HG02870 (cell line): Measurements from ENCODE around the gene FBXW10B.
"Not testable (repeated sequence)": the region's sequence is repeated elsewhere in the genome, so short reads cannot be mapped to it uniquely, and the experiment has no call there.

ENCODE experiments used
- ATAC-seq: cut with Tn5 transposase; IDR thresholded peaks from one replicate; pipeline ENCODE4 v1.9.1; 2021; ENCODE audit warnings: mild to moderate bottlenecking, moderate library complexity; ENCODE audit not compliant: unreplicated experiment

Gene FBXW10B, protein sequence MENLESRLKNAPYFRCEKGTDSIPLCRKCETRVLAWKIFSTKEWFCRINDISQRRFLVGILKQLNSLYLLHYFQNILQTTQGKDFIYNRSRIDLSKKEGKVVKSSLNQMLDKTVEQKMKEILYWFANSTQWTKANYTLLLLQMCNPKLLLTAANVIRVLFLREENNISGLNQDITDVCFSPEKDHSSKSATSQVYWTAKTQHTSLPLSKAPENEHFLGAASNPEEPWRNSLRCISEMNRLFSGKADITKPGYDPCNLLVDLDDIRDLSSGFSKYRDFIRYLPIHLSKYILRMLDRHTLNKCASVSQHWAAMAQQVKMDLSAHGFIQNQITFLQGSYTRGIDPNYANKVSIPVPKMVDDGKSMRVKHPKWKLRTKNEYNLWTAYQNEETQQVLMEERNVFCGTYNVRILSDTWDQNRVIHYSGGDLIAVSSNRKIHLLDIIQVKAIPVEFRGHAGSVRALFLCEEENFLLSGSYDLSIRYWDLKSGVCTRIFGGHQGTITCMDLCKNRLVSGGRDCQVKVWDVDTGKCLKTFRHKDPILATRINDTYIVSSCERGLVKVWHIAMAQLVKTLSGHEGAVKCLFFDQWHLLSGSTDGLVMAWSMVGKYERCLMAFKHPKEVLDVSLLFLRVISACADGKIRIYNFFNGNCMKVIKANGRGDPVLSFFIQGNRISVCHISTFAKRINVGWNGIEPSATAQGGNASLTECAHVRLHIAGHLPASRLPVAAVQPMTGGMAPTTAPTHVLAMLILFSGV

GRCh38 chr17:15619331-15620058 is at the start of gene FBXW10B:
Gene FBXW10B (minus strand): TSS chr17:15619704. CDS start chr17:15619512, 192 bp downstream.
- not testable (repeated sequence) for ATAC-seq

GRCh38 chr17:15663691-15664090 is 44.2 kb upstream of the FBXW10B start:
- ATAC-seq = no peak

- ATAC-seq = no peak
Observed at GRCh38 chr17:15663176-15663575, 43.7 kb upstream of the FBXW10B start.

DNA sequence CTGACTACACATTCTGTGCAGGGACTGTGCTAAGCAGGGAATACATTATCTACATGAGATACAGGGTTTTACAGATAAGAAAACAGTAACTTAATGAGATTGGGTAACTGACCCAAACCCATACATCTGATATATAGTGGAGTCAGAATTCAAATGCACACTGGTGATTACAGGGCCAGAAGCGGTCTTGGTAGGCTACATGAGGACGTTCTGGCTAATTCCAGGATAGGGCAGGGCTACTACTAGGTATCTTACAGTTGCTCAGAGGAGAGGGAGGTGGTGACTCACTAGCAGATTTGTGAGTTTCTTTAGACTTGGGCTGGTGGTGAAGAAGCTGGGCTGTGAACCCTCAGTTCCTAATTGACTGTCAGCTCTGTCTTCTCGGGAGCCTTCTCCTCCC is 43.2 kb upstream of the FBXW10B start:
- no peak for ATAC-seq

GRCh38 chr17:15660077-15660476 is 40.6 kb upstream of the FBXW10B start:
- ATAC-seq = no peak

DNA sequence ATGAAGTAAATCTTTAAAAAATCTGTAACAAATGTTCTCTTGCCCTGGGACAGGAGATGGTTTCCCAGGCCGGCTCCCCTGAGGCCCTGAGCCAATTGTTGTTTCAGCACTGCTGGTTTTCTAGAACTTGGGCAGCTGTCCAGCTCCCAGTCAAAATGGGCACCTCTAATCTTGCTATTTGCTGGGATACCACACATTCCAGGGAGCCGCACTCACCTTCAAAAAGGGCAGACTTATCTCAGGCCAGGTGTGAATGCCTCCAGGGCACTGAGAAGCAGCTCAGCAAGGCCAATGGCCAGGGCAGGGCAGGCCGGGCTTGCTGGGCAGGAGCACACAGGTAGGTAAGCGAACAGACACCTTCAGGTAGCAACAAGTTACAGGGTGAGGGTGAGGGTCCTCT is 40.2 kb upstream of the FBXW10B start:
- ATAC-seq = no peak

GRCh38 chr17:15659236-15659635 is 39.7 kb upstream of the FBXW10B start:
- ATAC-seq = no peak

GRCh38 chr17:15658296-15658695 is 38.8 kb upstream of the FBXW10B start:
- no peak for ATAC-seq

- ATAC-seq = no peak
Observed at GRCh38 chr17:15657868-15658267, 38.4 kb upstream of the FBXW10B start.

DNA sequence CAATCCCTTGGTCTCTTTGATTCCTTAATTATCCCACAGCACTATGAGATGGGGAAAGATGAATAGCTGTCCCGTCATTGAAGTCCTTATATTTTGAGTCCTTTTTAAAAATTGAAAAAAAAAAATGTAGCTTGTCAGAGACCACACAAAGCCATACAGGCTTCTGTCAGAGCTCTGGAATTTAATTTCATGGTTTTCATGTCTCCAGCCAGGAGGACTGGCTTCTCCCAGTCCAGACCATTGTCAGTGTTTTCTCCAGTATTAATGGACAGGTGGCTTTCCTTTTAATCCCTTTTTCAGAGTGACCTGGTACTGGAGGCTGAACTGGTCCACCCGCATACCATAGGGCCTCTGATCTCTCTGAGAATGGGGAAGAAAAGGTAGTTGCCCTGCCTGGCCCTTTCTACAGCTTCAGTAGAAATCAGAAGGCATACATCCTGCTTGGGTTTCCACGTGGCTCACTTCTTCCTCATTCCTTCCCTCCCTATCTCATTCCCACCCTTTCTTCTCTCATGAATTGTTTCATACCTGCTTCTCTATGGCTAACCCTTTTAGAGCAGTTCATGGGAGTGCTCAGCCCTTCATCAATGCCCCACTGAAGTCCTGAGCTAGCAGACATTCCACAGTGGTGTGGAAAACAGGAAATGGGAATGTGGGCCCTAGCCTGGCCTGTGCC is 35.5 kb upstream of the FBXW10B start:
- no peak for ATAC-seq

DNA sequence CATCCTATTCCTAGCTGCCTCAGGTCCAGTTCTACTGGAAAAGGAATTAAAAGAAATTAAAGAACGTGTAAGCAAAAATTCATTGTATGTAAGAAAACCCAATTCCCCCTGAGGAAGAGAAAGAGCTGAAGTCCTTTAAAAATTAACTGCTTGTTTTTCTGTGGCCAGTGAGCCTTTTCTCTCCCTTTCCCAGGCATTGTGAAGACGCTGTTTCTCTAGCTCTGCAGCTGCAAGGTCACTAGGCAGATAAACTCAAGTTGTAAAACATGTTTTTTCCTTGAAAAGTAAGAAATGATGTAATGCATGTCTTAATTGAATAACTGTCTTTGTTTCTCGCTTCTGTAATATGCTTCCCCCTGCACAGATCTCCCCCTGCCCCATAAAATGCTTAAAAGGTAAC is 34.9 kb upstream of the FBXW10B start:
- ATAC-seq = not testable (repeated sequence)

GRCh38 chr17:15652960-15653359 is 33.5 kb upstream of the FBXW10B start:
- ATAC-seq = no peak

DNA sequence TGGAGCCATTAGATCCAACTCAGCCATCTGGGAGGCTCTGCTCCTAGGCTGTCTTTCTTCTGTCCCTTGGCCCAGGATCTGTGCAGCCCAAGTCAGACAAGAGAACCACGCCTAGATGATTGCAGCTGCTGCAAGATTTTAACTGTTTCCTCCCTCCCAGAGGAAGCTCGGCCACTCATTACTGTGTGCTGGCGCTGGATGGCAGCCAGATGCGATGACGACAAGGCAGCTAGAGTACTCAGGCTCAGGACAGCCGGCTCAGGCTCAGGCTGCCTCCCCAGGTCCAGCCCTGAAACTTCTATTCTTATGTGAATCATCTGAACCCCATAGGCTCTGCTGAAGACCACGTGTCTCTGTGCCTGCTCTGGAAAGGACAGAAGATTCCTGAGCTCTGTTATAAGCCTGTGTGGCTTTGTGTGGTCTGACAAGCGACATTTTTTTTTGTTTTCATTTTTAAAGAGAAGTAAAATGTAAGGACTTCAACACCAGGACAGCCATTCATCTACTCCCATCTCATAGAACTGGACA is 32.1 kb upstream of the FBXW10B start:
- ATAC-seq = no peak

- no peak for ATAC-seq
Observed at GRCh38 chr17:15650741-15651582, 31.5 kb upstream of the FBXW10B start.

GRCh38 chr17:15649861-15650421 is 30.4 kb upstream of the FBXW10B start:
- no peak for ATAC-seq

- ATAC-seq = no peak
Observed at GRCh38 chr17:15648386-15648785, 28.9 kb upstream of the FBXW10B start.

- not testable (repeated sequence) for ATAC-seq
Observed at GRCh38 chr17:15645942-15646312, 26.4 kb upstream of the FBXW10B start.

DNA sequence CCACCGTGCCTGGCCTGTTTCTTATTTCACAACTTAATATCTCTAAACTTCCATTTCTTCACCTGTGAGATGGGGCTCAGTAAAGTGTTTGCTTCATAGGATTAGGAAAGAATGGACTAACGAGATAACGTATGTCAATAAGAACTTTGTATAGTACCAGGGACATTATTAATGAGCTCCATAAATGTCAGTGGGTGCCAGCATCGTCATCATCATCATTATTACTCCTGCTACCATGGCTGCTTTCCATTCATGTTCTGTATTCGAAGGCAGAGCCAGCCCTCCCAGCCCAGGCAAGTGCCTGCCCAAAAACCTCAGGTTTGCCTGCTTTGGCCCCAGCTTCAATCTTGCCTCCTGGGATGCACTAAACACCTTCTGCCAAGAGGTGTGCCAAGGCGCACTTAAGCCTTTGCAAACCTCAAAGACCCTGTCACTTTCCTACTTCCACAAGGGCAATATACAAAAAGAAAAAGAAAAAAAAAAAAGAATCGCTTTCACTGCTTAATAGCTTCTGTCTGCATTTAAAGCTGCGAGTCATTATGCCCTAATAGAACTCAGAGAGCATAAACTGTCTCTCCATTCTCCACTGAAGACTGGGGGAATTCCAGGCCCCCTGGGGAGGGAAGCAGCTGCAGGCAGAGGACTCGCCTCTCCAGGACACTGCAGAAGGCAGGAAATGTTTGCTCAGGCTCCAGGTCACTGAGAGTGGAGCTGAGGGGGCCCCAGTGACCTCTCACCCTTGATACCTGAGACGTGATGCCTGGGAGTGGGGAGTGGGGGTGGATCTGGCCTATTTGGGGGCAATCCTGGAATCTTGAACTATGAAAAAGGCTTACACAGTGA is 25.8 kb upstream of the FBXW10B start:
- not testable (repeated sequence) for ATAC-seq
